ENCODE results near the gene FAIM. TPM values are rescaled to one million over a fixed set of nuclear protein-coding genes. Genes with fewer than 3 reads are reported as not detected.
A peak's percentile ranks its signal among the peaks of the same experiment; 100 is the strongest.
"Not testable (repeated sequence)": the region's sequence is repeated elsewhere in the genome, so short reads cannot be mapped to it uniquely, and the experiment has no call there.

Gene FAIM
- polyA plus RNA-seq, 1 donor, result 10.5 TPM

DNA sequence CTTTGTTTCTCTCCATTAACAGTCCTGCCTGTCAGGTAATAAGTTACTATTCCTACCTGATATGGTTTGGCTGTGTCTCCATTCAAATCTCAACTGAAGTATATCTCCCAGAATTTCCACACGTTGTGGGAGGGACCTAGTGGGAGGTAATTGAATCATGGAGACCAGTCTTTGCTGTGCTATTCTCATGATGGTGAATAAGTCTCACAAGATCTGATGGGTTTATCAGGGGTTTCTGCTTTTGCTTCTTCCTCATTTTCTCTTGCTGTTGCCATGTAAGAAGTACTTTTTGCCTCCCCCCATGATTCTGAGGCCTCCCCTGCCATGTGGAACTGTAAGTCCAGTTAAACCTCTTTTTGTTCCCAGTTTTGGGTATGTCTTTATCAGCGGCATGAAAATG lies 6.9 kb upstream of the FAIM start:
- DNase-seq (ENCODE audit: low read depth), result not testable (repeated sequence)

DNA sequence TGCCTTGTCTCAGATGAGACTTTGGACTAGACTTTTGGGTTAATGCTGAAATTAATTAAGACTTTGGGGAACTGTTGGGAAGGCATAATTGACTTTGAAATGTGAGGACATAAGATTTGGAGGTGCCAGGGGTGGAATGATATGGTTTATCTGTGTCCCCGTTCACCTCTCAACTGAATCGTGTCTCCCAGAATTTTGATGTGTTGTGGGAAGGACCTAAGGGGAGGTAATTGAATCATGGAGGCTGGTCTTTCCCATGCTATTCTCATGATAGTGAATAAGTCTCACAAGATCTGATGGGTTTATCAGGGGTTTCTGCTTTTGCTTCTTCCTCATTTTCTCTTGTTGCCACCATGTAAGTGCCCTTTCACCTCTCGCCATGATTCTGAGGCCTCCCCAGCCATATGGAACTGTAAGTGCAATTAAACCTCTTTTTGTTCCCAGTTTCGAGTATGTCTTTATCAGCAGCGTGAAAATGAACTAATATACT lies 4.4 kb upstream of the FAIM start:
- DNase-seq (ENCODE audit: low read depth), result not testable (repeated sequence)

DNA sequence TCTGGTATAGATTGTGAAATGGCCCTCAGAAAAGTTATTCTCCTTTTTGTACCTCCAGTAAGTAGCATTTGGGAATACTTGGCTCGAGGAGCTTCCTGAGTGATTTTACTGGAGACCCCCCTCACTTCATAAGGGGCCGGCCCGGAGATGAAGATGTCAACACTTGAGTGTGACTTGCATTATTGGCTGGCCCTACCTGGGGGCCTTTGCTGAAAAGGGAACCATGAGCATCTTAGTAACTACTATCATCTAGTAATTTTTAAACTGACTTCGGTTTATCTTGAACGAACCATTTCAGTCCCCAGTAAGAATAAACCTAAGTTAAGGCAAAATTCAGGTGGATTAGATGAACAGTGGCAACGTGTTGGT lies 1.3 kb downstream of the FAIM start:
- DNase-seq (ENCODE audit: low read depth), result no peak

DNA sequence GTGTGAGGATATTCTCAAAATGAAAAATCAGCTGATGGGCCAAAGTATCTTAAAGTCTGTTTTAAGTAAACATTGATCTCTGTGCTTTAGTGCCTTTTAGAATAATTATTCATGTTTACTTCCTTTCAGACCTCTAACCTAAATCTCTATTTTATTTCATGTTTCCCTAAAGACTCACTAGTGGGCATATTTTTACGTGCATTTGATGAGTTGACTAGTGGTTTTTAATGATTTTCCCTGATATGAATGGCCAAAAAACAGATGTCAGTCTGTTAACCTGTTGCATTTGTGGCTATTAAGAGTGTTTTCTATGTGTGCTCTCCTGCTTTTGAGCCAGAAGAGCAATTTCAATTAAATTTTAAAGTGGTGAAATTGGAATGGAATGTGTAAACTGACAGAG lies 6.9 kb downstream of the FAIM start:
- no peak for DNase-seq (ENCODE audit: low read depth)

DNA sequence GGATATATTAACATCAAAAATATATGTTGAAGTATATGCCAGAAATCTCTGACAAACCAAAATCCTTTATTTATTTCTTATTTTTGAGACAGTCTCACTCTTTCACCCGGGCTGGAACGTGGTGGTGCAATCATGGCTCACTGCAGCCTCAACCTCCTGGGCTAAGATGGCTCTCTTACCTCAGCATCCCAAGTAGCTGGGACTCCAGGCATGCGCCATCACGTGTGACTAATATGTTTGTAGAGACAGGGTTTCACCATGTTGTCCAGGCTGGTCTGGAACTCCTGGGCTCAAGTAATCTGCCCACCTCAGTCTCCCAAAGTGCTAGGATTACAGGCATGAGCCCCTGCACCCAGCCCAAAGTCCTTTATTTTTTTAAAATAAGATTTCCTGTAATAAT lies 11.9 kb downstream of the FAIM start:
- DNase-seq (ENCODE audit: low read depth), result no peak

DNA sequence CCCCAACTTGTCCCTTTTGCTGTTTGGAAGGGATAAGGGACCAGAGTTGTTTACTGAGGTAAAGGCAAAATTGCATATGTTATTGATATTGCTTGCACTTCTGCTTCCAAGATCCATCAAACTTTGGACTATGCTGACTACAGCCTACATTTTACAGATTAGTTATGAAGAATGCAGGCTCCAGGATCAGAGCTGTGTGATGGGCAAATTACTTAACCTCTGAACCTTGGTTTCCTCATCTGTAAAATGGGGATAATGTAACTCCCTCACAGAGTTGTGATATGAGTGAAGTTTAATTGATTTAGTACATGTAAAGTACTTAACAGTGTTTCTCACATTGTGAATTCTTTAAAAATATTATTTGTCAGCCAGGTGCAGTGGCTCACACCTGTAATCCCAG lies 15.9 kb downstream of the FAIM start:
- no peak for DNase-seq (ENCODE audit: low read depth)

DNA sequence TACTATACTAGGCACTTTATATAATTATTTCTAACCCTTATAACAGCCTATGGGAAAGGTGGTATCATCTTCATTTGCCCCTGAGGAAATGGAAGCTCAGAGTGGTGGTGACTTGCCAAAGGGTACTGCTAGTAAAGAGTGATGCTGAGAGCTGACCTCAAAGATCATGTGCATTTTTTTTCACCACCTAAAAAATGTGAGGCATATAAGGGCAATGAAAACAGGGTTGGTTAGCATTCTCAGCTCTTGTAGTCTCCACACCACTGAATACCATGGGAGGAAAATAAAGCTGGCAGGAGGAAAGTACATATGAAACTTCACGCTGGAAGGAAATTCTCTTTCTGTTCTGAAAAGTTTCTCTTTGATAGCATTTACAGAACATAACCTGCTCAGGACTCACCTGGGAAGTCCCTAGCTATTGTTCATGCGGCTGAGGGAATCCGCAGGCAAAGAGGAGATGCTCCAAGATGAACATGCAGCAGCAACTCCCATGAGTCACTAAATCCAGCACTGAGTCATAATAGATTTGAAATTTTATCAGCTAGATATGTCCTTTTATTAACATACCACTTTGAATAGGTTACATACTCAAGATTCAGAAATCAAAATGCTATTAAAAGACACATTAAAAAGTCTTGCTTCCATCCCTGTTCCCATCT lies 17.3 kb downstream of the FAIM start:
- no peak for DNase-seq (ENCODE audit: low read depth)

DNA sequence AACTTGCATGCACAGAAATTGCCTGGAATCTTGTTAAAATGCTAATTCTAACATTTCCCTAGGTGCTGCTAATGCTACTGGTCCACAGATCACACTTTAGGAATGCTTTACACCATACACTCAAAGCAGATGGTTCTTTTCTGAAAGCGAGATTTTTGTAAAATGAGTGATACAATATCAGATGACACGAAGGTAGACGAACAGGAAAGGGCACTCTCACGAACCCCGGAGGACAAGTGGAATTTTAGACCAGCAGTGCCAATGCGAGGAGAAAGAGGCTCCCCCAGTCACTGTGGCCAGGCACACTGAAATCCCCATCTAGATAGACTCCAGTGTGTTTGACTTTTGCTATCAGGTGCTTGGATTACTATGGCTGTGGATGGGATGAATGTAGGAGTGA lies 21.0 kb downstream of the FAIM start:
- DNase-seq (ENCODE audit: low read depth), result no peak

DNA sequence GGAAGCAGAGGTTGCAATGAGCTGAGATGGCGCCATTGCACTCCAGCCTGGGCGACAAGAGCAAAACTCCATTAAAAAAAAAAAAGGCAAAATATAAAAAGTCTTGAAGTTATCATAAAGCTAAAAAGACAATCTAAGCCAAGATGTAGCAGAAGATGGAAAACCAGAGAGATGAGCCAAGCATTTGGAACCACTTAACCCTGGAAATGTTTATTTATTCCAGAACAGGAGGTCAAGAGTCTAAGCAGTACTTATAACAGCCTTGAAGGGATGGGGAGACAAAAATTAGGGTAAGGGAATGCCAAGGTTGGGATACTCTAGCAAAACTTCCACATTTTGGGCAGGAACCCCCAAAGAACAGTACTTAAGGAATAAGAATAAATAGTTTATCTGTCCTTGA lies 30.1 kb downstream of the FAIM start:
- DNase-seq (ENCODE audit: low read depth), result peak; percentile 36

DNA sequence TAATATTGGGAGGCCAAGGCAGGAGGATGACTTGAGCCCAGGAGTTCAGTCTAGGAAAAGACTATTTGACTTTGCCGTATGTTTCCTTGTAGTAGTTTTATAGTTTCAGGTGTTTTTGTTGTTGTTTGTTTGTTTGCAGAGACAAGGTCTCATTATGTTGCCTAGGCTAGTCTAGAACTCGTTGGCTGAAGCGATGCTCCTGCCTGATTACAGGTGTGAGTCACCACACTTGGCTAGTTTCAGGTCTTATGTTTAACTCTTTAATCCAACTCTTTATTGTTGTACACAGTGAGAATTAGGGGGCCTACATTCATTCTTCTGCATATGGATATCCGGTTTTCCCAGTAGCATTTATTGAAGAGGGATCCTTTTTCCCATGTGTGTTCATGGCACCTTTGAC lies 32.0 kb downstream of the FAIM start:
- no peak for DNase-seq (ENCODE audit: low read depth)

DNA sequence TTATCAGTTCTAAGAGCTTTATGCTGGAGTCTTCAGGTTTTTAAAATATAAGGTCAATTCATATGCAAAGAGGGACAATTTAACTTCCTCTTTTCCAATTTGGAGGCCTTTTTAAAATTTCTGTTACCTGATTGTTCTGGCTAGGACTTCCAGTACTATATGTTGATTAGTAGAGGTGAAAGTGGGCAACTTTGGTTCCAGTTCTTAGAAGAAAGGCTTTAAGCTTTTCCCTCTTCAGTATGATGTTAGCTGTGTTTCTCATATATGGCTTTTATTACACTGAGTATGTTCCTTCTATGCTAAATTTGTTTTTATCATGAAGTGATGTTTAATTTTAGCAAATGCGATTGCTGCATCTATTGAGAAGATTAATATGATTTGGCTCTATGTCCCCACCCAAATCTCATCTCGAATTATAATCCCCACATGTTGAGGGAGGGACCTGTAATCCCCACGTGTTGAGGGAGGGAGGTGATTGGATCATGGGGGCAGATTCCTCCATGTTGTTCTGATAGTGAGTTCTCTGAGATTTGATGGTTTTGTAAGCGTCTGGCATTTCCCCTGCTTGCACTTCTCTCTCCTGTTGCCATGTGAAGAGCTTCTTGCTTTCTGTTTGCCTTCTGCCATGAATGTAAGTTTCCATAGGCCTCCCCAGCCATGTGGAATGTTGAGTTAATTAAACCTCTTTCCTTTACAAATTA lies 33.8 kb downstream of the FAIM start:
- no peak for DNase-seq (ENCODE audit: low read depth)

DNA sequence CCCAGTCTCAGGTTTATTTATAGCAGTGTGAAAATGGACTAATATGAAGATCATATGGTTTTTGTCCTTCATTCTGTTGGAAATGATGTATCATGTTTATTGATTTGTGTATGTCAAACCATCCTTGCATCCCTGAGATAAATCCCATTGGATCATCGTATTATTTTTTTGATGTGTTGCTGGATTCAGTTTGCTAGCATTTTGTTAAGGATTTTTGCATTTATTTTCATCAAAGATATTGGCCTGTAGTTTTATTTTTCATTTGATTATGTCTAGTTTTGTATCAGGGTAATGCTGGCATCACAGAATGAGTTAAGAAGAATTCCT lies 34.3 kb downstream of the FAIM start:
- DNase-seq (ENCODE audit: low read depth), result no peak

DNA sequence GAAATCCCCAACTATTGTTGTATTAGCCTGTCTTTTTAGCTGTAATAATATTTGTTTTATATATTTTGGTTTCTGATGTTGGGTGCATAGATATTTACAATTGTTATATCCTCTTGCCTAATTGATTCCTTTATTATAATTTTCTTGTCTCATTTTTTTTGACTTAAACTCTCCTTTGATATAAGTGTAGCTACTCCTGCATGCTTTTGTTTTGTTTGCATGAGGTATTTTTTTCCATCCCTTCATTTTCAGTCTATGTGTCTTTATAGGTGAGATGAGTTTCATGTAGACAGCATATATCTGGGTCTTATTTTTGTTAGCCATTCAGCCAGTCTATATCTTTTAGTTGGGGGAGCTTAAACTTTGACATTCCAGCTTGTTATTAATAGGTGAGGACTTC lies 37.4 kb downstream of the FAIM start:
- no peak for DNase-seq (ENCODE audit: low read depth)

DNA sequence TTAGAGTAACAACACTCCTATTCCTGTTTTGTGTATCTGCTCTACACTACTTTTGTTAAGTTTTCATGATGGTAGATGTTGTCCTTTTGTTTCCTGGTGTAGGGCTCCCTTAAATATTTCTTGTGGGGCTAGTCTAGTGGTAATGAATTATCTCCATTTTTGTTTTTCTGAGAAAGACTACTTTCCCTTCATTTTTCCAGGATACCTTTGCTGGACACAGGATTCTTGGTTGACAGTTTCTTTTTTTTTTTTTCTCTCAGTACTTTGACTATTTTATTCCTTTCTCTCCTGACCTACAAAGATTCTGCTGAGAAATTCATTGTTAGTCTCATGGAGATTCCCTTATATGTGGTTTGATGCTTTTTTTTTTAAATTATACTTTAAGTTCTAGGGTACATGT lies 37.9 kb downstream of the FAIM start:
- DNase-seq (ENCODE audit: low read depth), result no peak

DNA sequence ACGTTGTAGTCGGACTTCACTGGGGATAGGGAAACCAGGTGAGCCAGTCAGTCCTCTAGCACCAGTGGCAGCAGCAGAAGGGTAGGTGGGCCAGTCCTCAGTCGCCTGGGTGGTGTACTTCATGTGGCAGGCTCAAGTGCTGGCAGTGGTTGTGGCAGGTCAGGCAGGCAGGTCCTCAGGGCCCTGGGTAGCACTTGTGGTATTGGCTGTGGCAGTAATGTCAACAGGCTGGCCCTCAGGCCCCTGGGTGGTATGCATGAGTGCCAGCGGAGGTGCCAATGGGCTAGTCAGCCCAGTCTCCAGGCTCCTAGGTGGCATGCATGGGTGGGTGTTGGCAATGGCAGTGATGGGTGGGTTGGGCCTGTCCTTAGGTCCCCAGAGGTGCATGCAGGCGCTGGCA lies 40.6 kb downstream of the FAIM start:
- DNase-seq (ENCODE audit: low read depth), result no peak

DNA sequence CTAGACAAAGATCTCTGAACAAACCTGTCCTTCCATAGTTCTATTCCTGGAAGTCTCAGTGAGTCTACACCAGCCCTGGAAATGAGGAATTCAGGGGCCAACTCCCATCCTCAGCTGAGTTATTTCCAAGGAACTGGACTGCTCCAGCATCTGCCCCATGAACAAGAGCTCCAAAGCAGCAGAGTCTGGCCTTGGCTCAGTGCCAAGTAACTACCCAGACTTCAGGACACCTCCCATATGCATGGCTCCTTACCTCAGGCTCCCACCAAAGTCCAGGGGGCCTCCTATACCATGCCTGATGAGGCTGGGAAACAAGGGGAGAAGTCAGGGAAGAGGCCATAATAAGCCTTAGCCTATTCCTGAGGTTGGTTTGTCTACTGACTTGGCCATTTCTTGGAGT lies 45.0 kb downstream of the FAIM start:
- no peak for DNase-seq (ENCODE audit: low read depth)

DNA sequence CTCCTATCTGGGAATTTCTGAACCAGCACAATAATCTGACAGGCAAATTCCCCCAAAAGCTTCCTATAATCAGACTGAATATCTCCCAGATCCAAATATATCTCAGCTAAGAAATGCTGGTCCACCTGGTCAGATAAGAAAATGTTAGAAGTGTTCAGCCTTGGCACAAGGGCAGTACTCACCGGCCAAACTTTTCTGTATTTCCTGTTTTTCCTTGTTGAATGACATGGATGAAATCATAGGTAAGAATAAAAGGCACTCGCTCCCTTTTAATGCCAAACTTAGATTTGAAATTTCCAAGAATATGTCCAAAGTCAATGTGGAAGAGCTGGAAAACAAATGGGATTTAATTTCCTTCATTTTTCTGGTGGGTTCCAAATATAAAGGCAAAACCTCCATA lies 48.9 kb downstream of the FAIM start:
- no peak for DNase-seq (ENCODE audit: low read depth)

DNA sequence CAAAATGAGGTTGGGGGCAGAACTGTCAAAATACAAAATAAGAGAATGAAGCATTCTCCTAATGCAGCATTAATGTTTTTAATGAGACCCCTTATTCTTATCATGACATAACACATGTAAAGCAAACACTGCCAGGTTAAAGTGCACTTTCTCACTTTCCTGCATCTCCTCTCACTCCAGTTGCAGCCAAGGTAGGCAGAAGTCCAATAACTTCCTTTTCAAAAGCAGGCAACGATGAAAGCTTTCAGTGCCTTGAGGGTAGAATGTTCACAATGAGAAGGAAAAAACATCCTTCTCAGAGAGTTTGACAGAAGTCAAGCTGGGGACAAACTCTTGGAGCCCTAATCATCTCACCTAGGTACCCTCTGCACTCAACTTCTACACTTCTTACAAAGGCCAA lies 59.5 kb downstream of the FAIM start:
- no peak for DNase-seq (ENCODE audit: low read depth)

DNA sequence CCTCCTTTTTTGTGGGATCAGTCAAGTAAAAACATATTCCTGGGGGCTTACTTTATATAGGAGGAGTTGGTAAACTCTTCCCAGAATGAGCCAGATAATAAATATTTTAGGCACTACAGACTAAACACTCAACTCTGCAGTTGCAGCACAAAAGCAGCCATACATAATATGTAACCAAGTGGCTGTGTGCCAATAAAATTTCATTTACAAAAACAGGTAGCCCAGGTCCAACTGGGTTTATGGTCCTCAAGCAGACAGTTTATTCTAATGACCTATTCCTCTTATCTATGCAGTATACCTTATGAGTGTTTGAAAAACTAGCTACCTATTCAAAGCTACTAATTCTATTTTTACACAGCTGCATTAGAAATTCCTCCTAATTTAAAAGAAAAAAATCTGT lies 61.8 kb downstream of the FAIM start:
- no peak for DNase-seq (ENCODE audit: low read depth)

DNA sequence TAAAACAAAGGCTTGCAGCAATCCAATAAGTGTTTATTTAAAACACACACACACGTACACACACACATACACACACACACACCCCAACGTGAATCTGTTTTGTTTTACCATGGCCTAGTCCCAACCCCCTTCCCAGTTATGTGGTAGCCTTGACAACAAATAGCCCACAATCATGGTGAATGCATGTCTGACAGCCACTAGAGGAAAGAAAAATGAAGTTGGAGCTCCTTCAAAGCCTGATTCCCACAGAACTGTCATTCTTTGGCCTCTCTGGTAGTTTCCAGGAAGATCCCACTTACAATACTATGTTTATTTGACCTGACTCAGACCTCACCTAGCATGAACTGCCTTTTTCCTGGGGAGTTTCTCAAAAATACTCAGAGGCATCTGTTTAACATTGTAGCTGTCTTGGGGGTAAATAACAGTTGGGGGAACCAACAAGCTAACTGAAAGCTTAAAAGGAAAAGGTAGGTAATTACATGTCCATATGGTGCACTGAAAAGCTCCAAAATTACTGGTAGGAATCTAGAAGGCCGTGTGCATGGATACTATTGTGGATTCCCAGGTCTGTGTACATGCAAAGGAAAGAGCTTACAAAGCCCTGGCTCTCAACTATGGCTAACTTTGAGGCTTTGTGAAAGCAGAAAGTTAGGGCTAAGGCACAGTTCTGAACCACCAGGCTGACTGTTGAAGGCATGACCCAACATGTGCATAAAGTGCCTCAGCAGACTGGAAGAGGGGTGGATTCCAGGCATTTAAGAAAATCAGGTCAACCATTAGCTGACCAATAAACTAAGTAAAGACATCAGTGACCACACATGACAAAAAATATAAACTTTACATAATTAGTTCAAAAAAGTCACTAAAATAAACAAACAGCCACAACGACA lies 65.3 kb downstream of the FAIM start:
- peak; percentile 20 for DNase-seq (ENCODE audit: low read depth)

DNA sequence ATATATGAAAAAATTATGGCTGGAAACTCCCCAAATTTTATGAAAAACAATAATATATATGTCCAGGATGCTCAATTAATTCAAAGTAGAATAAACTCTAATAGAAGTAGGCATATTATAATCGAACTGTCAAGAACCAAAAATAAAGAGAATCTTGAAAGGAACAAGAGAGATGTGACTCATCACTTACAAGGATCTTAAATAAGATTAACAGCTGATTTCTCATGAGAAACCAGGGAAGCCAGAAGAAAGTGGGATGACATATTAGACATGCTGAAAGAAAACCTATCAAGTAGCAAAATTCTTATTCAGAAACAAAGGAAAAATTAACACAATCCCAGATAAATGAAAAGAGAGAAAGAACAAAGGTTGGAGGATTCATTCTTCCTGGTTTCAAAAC lies 66.8 kb downstream of the FAIM start:
- DNase-seq (ENCODE audit: low read depth), result no peak

DNA sequence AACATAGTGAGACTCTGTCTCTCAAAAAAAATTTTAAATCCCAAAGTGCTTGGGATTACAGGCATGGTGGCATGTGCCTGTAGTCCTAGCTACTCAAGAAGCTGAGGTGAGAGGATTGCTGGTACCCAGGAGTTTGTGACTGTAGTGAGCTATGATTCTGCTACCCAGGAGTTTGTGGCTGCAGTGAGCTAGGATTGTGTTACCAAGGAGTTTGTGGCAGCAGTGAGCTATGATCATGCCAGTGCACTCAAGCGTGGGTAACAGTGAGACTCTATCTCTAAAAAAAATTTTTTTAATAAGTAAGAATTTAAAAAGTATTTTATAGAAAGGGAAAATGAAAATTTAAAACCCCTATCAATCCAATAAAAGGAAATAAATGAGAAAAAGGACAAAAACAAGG lies 69.5 kb downstream of the FAIM start:
- no peak for DNase-seq (ENCODE audit: low read depth)

DNA sequence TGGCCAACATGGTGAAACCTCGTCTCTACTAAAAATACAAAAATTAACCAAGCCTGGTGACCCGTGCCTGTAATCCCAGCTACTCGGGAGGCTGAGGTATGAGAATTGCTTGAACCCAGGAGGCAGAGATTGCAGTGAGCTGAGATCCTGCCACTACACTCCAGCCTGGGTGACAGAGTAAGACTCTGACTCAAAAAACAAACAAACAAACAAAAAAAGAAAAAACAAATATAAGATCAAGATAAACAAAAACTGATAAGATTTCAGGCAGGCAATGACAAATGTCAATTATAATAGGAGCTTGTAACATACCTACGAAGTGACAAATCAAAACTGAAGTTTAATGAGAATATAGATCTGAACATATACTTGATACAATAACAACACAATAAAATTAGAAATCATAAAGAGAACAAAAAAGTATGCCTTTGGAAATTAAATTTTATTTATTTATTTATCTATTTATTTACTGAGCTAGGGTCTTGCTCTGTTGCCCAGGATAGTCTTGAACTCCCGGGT lies 70.4 kb downstream of the FAIM start:
- DNase-seq (ENCODE audit: low read depth), result no peak
